ENCODE measurements around the gene ITGB1BP1.

DNA sequence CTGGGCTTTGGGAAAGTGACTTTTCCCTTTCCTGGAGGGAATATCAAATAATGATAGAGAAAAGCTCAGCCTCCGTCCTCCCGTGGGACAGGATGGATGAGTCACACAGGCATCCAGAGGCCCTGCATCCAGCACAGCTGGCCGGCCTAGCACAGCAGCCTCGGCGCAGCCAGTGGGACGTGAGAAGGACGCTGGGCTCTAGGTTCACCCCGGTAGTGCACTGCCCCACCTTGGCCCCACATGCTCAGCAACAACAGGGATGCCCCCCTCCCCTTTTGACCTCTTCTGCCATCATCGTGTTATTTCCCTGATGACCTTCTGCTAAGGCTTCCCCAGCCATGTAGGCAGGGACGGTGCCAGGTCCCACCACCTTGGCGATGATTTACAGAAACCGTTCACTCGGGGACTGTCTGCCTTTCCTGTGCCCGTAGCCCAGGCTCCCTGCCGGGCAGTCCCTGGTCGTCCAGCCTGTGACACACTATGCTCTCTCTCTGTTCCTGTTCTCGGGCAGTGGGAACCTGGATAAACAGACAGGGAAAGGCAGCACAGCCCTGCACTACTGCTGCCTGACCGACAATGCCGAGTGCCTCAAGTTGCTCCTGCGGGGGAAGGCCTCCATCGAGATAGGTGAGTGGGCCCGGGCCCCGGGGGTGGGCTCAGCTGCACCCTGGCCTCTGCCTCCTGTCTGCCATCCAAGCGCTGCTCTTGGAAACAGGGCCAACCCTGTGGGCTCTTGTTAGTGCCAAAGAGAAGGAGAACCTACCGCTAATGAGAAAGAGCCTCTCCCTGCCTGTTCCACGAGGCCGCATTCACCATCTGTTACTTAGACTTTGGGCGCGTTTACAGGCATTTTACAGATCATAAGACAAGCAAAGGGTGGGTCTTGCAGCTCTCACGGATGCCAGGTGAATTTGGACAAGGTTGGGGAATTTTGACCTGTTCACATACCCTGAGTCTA, 44.6 kb downstream of the ITGB1BP1 start:
- no peak for TF ChIP-seq CTCF (IDR thresholded peaks at IDR 0.05)
- TF ChIP-seq POLR2A (IDR thresholded peaks at IDR 0.05) = no peak
- no peak for TF ChIP-seq EP300 (IDR thresholded peaks at IDR 0.05)
- peak in 1 of 3 donors; percentile 27 for TF ChIP-seq POLR2AphosphoS5 (IDR thresholded peaks at IDR 0.05)

Measured in stomach (tissue), 4 donors.